HepG2 (cell line): ENCODE results near the gene BLVRA. TPM values are rescaled to one million over a fixed set of nuclear protein-coding genes. Genes with fewer than 3 reads are reported as not detected.
A peak's percentile ranks its signal among the peaks of the same experiment; 100 is the strongest.

Experiments used
- CBX5 ChIP-seq: sonication (generic); formaldehyde crosslinking; IDR thresholded peaks from 2 replicates; pipeline ENCODE4 v1.4.0; 2020; ENCODE audit warnings: missing genetic modification reagents, borderline replicate concordance
- DNMT1 ChIP-seq: sonication (generic); formaldehyde crosslinking; IDR thresholded peaks from 2 replicates; pipeline ENCODE4 v1.5.1; 2020; ENCODE audit warnings: mild to moderate bottlenecking, missing genetic modification reagents
- FOXK2 ChIP-seq: fragments of 450-650 bp; IDR thresholded peaks from 2 replicates; pipeline ENCODE4 v1.6.1; 2016
- IRX3 ChIP-seq: sonication (generic); formaldehyde crosslinking; IDR thresholded peaks from 2 replicates; pipeline ENCODE4 v1.8.1; 2023; ENCODE audit warnings: mild to moderate bottlenecking, low read depth, missing genetic modification reagents, borderline replicate concordance
- JARID2 ChIP-seq: sonication (generic); formaldehyde crosslinking; IDR thresholded peaks from 2 replicates; pipeline ENCODE4 v1.8.1; 2023; ENCODE audit warnings: missing genetic modification reagents, inconsistent platforms; ENCODE audit not compliant: insufficient replicate concordance
- JDP2 ChIP-seq: sonication (generic); formaldehyde crosslinking; IDR thresholded peaks from 2 replicates; pipeline ENCODE4 v1.8.1; 2022; ENCODE audit warnings: missing genetic modification reagents, borderline replicate concordance
- MEF2D ChIP-seq: sonication (generic); formaldehyde crosslinking; IDR thresholded peaks from 2 replicates; pipeline ENCODE4 v1.5.1; 2020; ENCODE audit warnings: mild to moderate bottlenecking, missing genetic modification reagents
- MYNN ChIP-seq: sonication (generic); formaldehyde crosslinking; IDR thresholded peaks from 2 replicates; pipeline ENCODE4 v1.4.0; 2020; ENCODE audit warnings: mild to moderate bottlenecking, low read depth, missing genetic modification reagents
- RAD51 ChIP-seq: fragments of 450-650 bp; IDR thresholded peaks from 2 replicates; pipeline ENCODE4 v1.6.1; 2016; ENCODE audit warnings: borderline replicate concordance
- SOX6 ChIP-seq, 2 experiments: fragments of 450-650 bp in 1 of 2; sonication (generic) in 1 of 2; formaldehyde crosslinking in 1 of 2; IDR thresholded peaks; 2 replicates each; pipeline versions ENCODE4 v1.4.0 to v1.6.1; 2017 to 2020; ENCODE audit warnings: antibody characterized with exemption in 1 of 2, mild to moderate bottlenecking in 1 of 2, missing genetic modification reagents in 1 of 2
- ZFY ChIP-seq: sonication (generic); formaldehyde crosslinking; IDR thresholded peaks from 2 replicates; pipeline ENCODE4 v1.4.0; 2020; ENCODE audit warnings: missing genetic modification reagents
- ZNF10 ChIP-seq: sonication (generic); formaldehyde crosslinking; IDR thresholded peaks from 2 replicates; pipeline ENCODE4 v1.4.0; 2020; ENCODE audit warnings: mild to moderate bottlenecking, low read depth, missing genetic modification reagents, borderline replicate concordance
- ZNF251 ChIP-seq: sonication (generic); formaldehyde crosslinking; IDR thresholded peaks from 2 replicates; pipeline ENCODE4 v1.9.0; 2021; ENCODE audit warnings: mild to moderate bottlenecking, missing genetic modification reagents
- ZNF30 ChIP-seq: sonication (generic); formaldehyde crosslinking; IDR thresholded peaks from 2 replicates; pipeline ENCODE4 v1.5.0; 2020; ENCODE audit warnings: mild to moderate bottlenecking, missing genetic modification reagents
- ZNF350 ChIP-seq: sonication (generic); formaldehyde crosslinking; IDR thresholded peaks from 2 replicates; pipeline ENCODE4 v1.4.0; 2020; ENCODE audit warnings: mild to moderate bottlenecking, low read depth, missing genetic modification reagents, borderline replicate concordance
- ZNF563 ChIP-seq: sonication (generic); formaldehyde crosslinking; IDR thresholded peaks from 2 replicates; pipeline ENCODE4 v1.8.0; 2022; ENCODE audit warnings: mild to moderate bottlenecking, moderate library complexity, missing genetic modification reagents
- ZNF703 ChIP-seq: sonication (generic); formaldehyde crosslinking; IDR thresholded peaks from 2 replicates; pipeline ENCODE4 v1.5.1; 2020; ENCODE audit warnings: missing genetic modification reagents, mild to moderate bottlenecking, moderate library complexity, borderline replicate concordance
- ZNF749 ChIP-seq: sonication (generic); formaldehyde crosslinking; IDR thresholded peaks from 2 replicates; pipeline ENCODE4 v1.8.0; 2022; ENCODE audit warnings: mild to moderate bottlenecking, missing genetic modification reagents, moderate library complexity, borderline replicate concordance
- ZNF768 ChIP-seq: sonication (generic); formaldehyde crosslinking; IDR thresholded peaks from 2 replicates; pipeline ENCODE4 v1.4.0; 2020; ENCODE audit warnings: missing genetic modification reagents
- polyA plus RNA-seq, 8 experiments: library from polyadenylated mRNA; depleted of rRNA in 3 of 8; stranded (reverse) in 7 of 8; unstranded in 1 of 8; fragments of >200 nt; fragmentation: Illumina TruSeq in 4 of 8; extraction: Trizol in 4 of 8; gene quantifications; 2 replicates each; pipeline versions ENCODE4 v1.2.1 to v1.2.3, GENCODE V29; 2011 to 2016; ENCODE audit warnings: low read depth in 4 of 8, missing spikeins in 1 of 8, mixed read lengths in 1 of 8; ENCODE audit not compliant: insufficient read depth in 1 of 8
- total RNA-seq, 5 experiments: library from RNA; depleted of rRNA; stranded (reverse); fragments of >200 nt; fragmentation: Illumina TruSeq; extraction: Trizol; gene quantifications; 2 replicates each; pipeline ENCODE4 v1.2.3, GENCODE V29; 2016; ENCODE audit warnings: low read depth in 1 of 5
- TF ChIP-seq, protein P1 (sequence below): sonication (generic); formaldehyde crosslinking; IDR thresholded peaks from 2 replicates; pipeline ENCODE4 v1.4.0; 2020; ENCODE audit warnings: low read depth, mild to moderate bottlenecking, missing genetic modification reagents
- TF ChIP-seq, protein P2 (sequence below): sonication (generic); formaldehyde crosslinking; conservative IDR thresholded peaks from 2 replicates; pipeline ENCODE4 v1.4.0; 2020; ENCODE audit warnings: missing genetic modification reagents
- TF ChIP-seq, protein P3 (sequence below): sonication (generic); formaldehyde crosslinking; IDR thresholded peaks from 2 replicates; pipeline ENCODE4 v1.5.1; 2020; ENCODE audit warnings: missing genetic modification reagents, mild to moderate bottlenecking, borderline replicate concordance
- TF ChIP-seq, protein P4 (sequence below): sonication (generic); formaldehyde crosslinking; IDR thresholded peaks from 2 replicates; pipeline ENCODE4 v1.4.0; 2020; ENCODE audit warnings: missing genetic modification reagents, borderline replicate concordance

Gene BLVRA
- total and polyA plus RNA-seq, 2 of the 13 experiments (the other 11 are each of a cell fraction or from before 2014, with no cell fraction given): 39.2 to 64.2 TPM

DNA sequence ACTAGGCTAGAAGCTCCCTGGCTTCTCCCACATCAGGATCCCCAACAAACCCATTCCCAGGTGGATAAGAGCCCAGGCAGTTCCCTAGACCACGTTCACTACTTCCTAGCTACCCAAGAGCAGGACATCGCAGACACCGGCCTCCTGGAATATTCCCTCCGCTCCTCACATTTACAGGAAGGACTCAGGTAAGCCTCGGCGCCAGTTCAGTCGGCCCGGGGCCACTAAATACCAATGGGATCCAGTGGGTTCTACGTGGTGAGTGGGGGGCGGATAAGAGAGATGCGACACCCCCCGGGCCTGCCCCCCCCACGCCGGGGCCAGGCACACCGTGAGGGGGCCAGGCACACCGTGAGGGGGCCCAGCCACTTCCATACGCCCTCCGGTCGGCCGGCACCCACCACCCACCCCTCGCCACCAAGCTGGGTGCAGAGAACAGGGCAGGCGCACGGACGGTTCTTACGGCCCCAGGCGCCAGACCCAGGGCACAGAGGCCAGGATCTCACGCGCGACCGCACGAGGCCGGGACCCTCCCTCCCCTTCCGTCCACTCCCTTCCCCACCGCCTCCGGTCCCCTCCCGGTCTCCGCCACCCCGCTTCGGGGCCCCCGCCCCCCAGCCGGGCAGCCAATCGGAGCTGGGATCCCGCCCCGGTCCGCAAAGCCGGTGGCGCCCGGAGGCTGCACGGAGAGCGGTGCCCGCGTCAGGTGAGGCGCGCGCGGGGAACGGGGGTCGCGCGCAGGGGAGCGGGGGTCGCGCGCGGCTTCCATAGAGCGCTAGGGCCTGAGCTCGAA, at the start of gene BLVRA (continued):
- TF ChIP-seq, protein P1, sequence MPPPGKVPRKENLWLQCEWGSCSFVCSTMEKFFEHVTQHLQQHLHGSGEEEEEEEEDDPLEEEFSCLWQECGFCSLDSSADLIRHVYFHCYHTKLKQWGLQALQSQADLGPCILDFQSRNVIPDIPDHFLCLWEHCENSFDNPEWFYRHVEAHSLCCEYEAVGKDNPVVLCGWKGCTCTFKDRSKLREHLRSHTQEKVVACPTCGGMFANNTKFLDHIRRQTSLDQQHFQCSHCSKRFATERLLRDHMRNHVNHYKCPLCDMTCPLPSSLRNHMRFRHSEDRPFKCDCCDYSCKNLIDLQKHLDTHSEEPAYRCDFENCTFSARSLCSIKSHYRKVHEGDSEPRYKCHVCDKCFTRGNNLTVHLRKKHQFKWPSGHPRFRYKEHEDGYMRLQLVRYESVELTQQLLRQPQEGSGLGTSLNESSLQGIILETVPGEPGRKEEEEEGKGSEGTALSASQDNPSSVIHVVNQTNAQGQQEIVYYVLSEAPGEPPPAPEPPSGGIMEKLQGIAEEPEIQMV (CRISPR knock-in tag): no peak
- TF ChIP-seq JDP2 (CRISPR knock-in tag) (no peak), CBX5 (CRISPR knock-in tag) (no peak; the same call in 1 of the 2 replicates), ZNF251 (CRISPR knock-in tag) (no peak), MYNN (CRISPR knock-in tag) (no peak), ZNF768 (CRISPR knock-in tag) (peak; percentile 59; the same call in 1 of the 2 replicates), DNMT1 (CRISPR knock-in tag) (peak; percentile 80; the same call in 1 of the 2 replicates), RAD51 (no peak), ZNF30 (CRISPR knock-in tag) (no peak), MEF2D (CRISPR knock-in tag) (no peak), ZFY (CRISPR knock-in tag) (peak; percentile 82; the same call in 1 of the 2 replicates), ZNF563 (CRISPR knock-in tag) (peak; percentile 41; the same call in 1 of the 2 replicates), ZNF749 (0 out of 2 replicates have a peak, but pooled peaks have one; percentile 37), IRX3 (CRISPR knock-in tag) (peak; percentile 22; the same call in 1 of the 2 replicates), ZNF10 (no peak), FOXK2 (no peak), SOX6 (IDR thresholded peaks at IDR 0.05) (no peak), SOX6 (CRISPR knock-in tag; IDR thresholded peaks at IDR 0.05) (no peak), JARID2 (CRISPR knock-in tag) (no peak), ZNF703 (CRISPR knock-in tag) (no peak), ZNF350 (no peak)
- TF ChIP-seq, protein P2, sequence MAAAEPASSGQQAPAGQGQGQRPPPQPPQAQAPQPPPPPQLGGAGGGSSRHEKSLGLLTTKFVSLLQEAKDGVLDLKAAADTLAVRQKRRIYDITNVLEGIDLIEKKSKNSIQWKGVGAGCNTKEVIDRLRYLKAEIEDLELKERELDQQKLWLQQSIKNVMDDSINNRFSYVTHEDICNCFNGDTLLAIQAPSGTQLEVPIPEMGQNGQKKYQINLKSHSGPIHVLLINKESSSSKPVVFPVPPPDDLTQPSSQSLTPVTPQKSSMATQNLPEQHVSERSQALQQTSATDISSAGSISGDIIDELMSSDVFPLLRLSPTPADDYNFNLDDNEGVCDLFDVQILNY (CRISPR knock-in tag): no peak
- TF ChIP-seq, protein P3, sequence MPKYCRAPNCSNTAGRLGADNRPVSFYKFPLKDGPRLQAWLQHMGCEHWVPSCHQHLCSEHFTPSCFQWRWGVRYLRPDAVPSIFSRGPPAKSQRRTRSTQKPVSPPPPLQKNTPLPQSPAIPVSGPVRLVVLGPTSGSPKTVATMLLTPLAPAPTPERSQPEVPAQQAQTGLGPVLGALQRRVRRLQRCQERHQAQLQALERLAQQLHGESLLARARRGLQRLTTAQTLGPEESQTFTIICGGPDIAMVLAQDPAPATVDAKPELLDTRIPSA: peak; percentile 11; the same call in 1 of the 2 replicates
- TF ChIP-seq, protein P4, sequence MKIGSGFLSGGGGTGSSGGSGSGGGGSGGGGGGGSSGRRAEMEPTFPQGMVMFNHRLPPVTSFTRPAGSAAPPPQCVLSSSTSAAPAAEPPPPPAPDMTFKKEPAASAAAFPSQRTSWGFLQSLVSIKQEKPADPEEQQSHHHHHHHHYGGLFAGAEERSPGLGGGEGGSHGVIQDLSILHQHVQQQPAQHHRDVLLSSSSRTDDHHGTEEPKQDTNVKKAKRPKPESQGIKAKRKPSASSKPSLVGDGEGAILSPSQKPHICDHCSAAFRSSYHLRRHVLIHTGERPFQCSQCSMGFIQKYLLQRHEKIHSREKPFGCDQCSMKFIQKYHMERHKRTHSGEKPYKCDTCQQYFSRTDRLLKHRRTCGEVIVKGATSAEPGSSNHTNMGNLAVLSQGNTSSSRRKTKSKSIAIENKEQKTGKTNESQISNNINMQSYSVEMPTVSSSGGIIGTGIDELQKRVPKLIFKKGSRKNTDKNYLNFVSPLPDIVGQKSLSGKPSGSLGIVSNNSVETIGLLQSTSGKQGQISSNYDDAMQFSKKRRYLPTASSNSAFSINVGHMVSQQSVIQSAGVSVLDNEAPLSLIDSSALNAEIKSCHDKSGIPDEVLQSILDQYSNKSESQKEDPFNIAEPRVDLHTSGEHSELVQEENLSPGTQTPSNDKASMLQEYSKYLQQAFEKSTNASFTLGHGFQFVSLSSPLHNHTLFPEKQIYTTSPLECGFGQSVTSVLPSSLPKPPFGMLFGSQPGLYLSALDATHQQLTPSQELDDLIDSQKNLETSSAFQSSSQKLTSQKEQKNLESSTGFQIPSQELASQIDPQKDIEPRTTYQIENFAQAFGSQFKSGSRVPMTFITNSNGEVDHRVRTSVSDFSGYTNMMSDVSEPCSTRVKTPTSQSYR (CRISPR knock-in tag): 0 out of 2 replicates have a peak, but pooled peaks have one; percentile 1
